Measurements from ENCODE around the gene CR1.
"Not testable (repeated sequence)": the region's sequence is repeated elsewhere in the genome, so short reads cannot be mapped to it uniquely, and the experiment has no call there.

Gene CR1

DNA sequence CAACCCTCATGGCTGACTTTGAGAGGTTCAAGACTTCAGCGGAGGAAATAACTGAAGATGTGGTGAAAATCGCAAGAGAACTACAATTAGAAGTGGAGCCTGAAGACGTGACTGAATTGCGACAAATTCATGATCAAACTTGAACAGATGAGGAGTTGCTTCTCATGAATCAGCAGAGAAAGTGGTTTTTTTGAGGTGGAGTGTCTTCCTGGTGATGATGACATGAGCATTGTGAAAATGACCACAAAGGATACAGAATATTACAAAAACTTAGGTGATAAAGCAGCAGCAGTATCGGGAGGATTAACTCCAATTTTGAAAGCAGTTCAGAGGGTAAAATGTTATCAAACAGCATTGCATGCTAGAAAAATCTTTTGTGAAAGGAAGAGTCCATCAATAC lies 40.3 kb downstream of the CR1 start:
- H3K36me3 ChIP-seq (ENCODE audit: control insufficient read depth, insufficient read depth, low read length); H3K27ac ChIP-seq (ENCODE audit: low read depth, low read length); H3K9ac ChIP-seq (ENCODE audit: low read length); H3K9me3 ChIP-seq (ENCODE audit: control insufficient read depth, insufficient read depth, low read depth, low read length); H3K4me1 ChIP-seq (ENCODE audit: control insufficient read depth, insufficient read depth, low read length); H3K4me3 ChIP-seq (ENCODE audit: low read depth, low read length); H3K27me3 ChIP-seq (ENCODE audit: control insufficient read depth, insufficient read depth, low read length): not testable (repeated sequence)

DNA sequence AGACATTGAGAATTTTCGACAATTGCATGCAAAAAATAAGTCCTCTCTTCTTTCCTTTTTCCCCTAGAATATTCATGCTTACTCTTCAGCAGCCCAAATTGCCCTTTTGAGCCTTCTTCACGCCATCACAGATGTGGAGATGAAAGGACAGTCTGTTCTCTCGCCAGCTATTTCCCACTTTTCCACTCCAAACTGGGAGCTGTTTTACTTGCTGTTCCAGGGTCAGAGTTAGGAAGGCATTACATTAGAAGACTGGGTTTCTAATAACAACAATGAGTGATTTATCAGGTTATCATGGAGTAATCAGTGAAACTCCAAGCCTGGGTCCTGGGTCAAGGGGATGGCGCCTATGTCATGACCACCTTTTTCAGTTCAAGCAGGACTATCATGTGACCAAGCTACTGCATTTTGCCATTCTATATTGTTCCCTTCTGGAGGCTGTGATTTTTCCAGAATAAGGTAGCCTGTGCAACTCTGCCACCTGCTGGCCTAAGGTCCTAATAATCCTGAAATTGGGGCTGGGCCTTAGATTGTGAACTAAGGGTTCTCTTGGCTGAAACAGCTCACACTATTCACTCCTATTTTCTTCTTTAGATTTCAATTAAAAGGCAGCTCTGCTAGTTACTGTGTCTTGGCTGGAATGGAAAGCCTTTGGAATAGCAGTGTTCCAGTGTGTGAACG lies 50.9 kb downstream of the CR1 start:
- H3K4me1 ChIP-seq (ENCODE audit: control insufficient read depth, insufficient read depth, low read length); H3K9me3 ChIP-seq (ENCODE audit: control insufficient read depth, insufficient read depth, low read depth, low read length); H3K36me3 ChIP-seq (ENCODE audit: control insufficient read depth, insufficient read depth, low read length); H3K27me3 ChIP-seq (ENCODE audit: control insufficient read depth, insufficient read depth, low read length); H3K9ac ChIP-seq (ENCODE audit: low read length); H3K4me3 ChIP-seq (ENCODE audit: low read depth, low read length); H3K27ac ChIP-seq (ENCODE audit: low read depth, low read length): not testable (repeated sequence)

DNA sequence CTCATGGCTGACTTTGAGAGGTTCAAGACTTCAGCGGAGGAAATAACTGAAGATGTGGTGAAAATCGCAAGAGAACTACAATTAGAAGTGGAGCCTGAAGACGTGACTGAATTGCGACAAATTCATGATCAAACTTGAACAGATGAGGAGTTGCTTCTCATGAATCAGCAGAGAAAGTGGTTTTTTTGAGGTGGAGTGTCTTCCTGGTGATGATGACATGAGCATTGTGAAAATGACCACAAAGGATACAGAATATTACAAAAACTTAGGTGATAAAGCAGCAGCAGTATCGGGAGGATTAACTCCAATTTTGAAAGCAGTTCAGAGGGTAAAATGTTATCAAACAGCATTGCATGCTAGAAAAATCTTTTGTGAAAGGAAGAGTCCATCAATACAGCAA lies 58.9 kb downstream of the CR1 start:
- not testable (repeated sequence) for H3K27ac ChIP-seq (ENCODE audit: low read depth, low read length); H3K36me3 ChIP-seq (ENCODE audit: control insufficient read depth, insufficient read depth, low read length); H3K9me3 ChIP-seq (ENCODE audit: control insufficient read depth, insufficient read depth, low read depth, low read length); H3K9ac ChIP-seq (ENCODE audit: low read length); H3K4me3 ChIP-seq (ENCODE audit: low read depth, low read length); H3K4me1 ChIP-seq (ENCODE audit: control insufficient read depth, insufficient read depth, low read length); H3K27me3 ChIP-seq (ENCODE audit: control insufficient read depth, insufficient read depth, low read length)

DNA sequence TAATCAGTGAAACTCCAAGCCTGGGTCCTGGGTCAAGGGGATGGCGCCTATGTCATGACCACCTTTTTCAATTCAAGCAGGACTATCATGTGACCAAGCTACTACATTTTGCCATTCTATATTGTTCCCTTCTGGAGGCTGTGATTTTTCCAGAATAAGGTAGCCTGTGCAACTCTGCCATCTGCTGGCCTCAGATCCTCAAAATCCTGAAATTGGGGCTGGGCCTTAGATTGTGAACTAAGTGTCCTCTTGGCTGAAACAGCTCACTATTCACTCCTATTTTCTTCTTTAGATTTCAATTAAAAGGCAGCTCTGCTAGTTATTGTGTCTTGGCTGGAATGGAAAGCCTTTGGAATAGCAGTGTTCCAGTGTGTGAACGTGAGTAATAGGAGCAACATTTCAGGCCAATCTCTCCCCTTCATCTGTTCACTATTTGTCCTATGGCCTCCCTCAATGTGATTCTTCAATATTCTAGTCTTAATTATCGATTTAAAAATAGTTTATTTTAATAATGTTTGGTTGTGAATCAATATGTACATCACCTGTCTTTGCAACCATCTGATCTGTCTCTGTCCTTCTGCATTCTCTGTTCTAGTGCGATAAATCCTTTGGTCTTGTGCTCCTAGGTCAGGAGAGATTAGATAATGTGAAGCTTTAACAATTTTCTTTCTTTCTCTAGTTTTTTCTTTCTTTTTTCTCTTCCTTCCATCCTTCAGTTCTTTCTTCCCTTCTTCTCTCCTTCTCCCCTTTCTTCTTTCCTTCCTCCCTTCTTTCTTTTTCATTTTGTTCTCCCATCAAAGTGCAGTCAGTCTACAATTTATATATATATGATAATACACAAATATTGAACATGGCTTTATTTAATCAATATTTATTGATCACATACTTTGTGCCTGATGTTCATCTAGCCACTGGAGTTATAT lies 69.8 kb downstream of the CR1 start:
- Histone ChIP-seq H3K9me3 (ENCODE audit: control insufficient read depth, insufficient read depth, low read depth, low read length) (no peaks in the 10 kb centered on the region), H3K36me3 (ENCODE audit: control insufficient read depth, insufficient read depth, low read length) (no peaks in the 10 kb centered on the region), H3K4me1 (ENCODE audit: control insufficient read depth, insufficient read depth, low read length) (no peaks in the 10 kb centered on the region), H3K27ac (ENCODE audit: low read depth, low read length) (no peak overlapping the region), H3K4me3 (ENCODE audit: low read depth, low read length) (no peak overlapping the region), H3K9ac (ENCODE audit: low read length) (no peak overlapping the region), H3K27me3 (ENCODE audit: control insufficient read depth, insufficient read depth, low read length) (no peaks in the 10 kb centered on the region)

DNA sequence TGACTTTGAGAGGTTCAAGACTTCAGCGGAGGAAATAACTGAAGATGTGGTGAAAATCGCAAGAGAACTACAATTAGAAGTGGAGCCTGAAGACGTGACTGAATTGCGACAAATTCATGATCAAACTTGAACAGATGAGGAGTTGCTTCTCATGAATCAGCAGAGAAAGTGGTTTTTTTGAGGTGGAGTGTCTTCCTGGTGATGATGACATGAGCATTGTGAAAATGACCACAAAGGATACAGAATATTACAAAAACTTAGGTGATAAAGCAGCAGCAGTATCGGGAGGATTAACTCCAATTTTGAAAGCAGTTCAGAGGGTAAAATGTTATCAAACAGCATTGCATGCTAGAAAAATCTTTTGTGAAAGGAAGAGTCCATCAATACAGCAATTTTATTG lies 76.0 kb downstream of the CR1 start:
- not testable (repeated sequence) for H3K4me1 ChIP-seq (ENCODE audit: control insufficient read depth, insufficient read depth, low read length); H3K36me3 ChIP-seq (ENCODE audit: control insufficient read depth, insufficient read depth, low read length); H3K4me3 ChIP-seq (ENCODE audit: low read depth, low read length); H3K9ac ChIP-seq (ENCODE audit: low read length); H3K9me3 ChIP-seq (ENCODE audit: control insufficient read depth, insufficient read depth, low read depth, low read length); H3K27me3 ChIP-seq (ENCODE audit: control insufficient read depth, insufficient read depth, low read length); H3K27ac ChIP-seq (ENCODE audit: low read depth, low read length)

DNA sequence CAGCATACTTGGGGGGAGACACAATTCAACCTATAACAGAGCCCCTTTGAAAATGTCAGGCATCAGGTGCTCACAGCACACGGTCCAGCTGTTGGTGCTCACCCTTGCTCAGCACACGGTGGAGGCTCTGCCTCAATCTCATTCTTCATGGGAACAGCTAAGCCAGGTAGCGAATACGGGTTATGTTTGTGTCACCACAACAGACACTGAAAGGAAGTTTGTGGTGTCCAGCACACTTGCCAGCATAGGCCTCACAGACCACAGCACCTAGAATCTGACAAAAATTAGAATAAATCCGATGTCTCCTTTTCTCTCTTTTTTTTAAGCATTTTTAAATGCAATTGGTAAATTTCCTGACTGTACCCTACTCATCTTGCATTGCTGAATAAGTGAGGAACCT lies 77.1 kb downstream of the CR1 start:
- not testable (repeated sequence) for H3K9me3 ChIP-seq (ENCODE audit: control insufficient read depth, insufficient read depth, low read depth, low read length); H3K9ac ChIP-seq (ENCODE audit: low read length); H3K4me1 ChIP-seq (ENCODE audit: control insufficient read depth, insufficient read depth, low read length); H3K4me3 ChIP-seq (ENCODE audit: low read depth, low read length); H3K27me3 ChIP-seq (ENCODE audit: control insufficient read depth, insufficient read depth, low read length); H3K27ac ChIP-seq (ENCODE audit: low read depth, low read length); H3K36me3 ChIP-seq (ENCODE audit: control insufficient read depth, insufficient read depth, low read length)

DNA sequence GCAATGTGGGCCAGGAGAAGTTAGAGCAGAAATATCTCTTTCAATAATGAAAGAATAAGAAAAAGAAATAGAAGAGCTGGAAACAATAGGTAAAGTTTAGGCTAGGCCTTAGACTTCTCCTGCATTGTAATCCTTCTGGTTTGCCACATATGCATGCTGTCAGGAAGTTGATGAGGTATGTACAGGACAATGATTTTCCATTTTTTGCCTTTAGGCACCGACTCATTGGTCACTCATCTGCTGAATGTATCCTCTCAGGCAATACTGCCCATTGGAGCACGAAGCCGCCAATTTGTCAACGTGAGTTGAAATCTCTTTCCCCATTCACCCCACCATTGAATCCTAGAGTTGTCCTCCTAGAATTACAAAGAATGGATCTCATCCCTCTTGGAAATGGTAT lies 79.4 kb downstream of the CR1 start:
- not testable (repeated sequence) for H3K4me3 ChIP-seq (ENCODE audit: low read depth, low read length); H3K27ac ChIP-seq (ENCODE audit: low read depth, low read length); H3K36me3 ChIP-seq (ENCODE audit: control insufficient read depth, insufficient read depth, low read length); H3K9ac ChIP-seq (ENCODE audit: low read length); H3K27me3 ChIP-seq (ENCODE audit: control insufficient read depth, insufficient read depth, low read length); H3K9me3 ChIP-seq (ENCODE audit: control insufficient read depth, insufficient read depth, low read depth, low read length)
- H3K4me1 ChIP-seq (ENCODE audit: control insufficient read depth, insufficient read depth, low read length): peaks cover 11% of the 10 kb centered on the region; the same call in 1 of the 2 replicates

DNA sequence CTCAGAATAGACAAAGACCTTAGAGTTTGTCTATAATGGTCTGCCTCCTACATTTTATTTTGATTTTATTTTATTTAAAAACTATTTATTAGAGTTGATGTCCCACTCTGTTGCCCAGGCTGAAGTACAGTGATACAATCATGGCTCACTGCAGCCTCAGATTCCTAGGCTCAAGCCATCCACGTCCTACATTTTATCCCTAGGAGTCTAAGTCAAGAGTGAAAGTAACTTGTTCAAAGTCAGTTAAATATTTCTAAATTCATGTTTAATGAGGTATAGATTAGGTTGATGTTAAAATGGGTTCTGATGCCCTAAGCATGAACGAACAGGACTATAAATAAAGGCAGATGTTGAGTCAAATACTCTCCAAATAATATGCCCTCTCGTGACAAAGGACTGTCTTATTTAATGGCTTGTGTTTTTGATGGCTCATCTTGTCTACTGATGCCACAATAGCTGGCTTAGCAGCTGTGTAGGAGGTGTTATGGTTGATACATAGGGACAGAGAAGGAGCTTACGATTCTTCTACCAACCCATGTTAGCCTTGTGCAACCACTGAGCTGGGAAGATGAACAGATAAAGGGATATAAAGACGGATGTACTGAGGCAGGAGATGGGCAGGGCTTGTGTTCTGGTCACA lies 83.0 kb downstream of the CR1 start:
- Histone ChIP-seq H3K4me1 (ENCODE audit: control insufficient read depth, insufficient read depth, low read length) (peaks cover 17% of the 10 kb centered on the region), H3K9me3 (ENCODE audit: control insufficient read depth, insufficient read depth, low read depth, low read length) (no peaks in the 10 kb centered on the region; the same call in 1 of the 2 replicates), H3K27ac (ENCODE audit: low read depth, low read length) (no peak overlapping the region), H3K4me3 (ENCODE audit: low read depth, low read length) (no peak overlapping the region), H3K36me3 (ENCODE audit: control insufficient read depth, insufficient read depth, low read length) (no peaks in the 10 kb centered on the region), H3K9ac (ENCODE audit: low read length) (no peak overlapping the region), H3K27me3 (ENCODE audit: control insufficient read depth, insufficient read depth, low read length) (no peaks in the 10 kb centered on the region)

DNA sequence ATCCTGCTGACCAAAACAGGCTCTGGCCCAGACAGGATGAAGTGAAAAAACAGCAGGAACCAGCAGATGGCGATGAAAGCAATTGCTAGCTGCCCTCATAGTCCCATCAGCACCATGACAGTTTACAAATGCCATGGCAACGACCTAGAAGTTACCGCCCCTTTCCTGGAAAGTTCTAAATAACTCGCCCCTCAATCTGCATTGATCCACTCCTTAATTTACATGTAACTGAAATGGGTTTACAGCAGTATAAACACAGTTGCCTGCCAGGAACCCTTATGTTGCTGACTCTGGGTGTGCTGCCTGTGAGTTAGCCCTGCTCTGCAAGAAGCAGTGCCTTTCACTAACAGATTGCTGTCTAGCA lies 83.5 kb downstream of the CR1 start:
- Histone ChIP-seq H3K27ac (ENCODE audit: low read depth, low read length) (no peak overlapping the region), H3K36me3 (ENCODE audit: control insufficient read depth, insufficient read depth, low read length) (no peaks in the 10 kb centered on the region), H3K9me3 (ENCODE audit: control insufficient read depth, insufficient read depth, low read depth, low read length) (no peaks in the 10 kb centered on the region; the same call in 1 of the 2 replicates), H3K4me1 (ENCODE audit: control insufficient read depth, insufficient read depth, low read length) (peaks cover 17% of the 10 kb centered on the region), H3K27me3 (ENCODE audit: control insufficient read depth, insufficient read depth, low read length) (no peaks in the 10 kb centered on the region), H3K4me3 (ENCODE audit: low read depth, low read length) (no peak overlapping the region), H3K9ac (ENCODE audit: low read length) (no peak overlapping the region)

DNA sequence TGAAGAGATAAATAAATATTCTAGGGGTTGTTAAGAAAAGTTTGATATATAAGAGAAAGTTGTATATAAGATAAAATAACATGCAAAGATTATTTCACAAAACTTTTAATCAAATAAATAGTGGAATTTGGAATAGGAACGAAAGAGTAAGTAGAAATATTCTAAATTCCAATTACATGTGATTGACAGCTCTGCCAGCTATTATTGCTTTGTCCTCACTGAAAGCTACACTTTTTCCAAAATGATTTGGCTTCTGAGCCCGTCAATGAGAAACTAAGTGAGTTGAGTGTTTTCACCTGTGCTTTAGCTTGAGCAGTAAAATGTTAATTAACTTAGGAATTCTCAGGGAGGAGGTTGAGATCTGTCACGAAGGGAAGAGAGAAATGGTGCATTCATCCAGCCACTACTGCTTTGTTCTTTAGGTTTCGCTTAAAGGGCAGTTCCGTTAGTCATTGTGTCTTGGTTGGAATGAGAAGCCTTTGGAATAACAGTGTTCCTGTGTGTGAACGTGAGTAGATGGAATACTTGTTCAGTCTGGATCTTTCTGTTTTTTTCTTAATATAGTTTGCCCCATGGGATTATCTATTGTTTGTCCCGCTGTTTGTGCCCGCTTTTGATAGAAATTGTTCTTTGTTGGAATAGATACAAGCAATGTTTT lies 85.7 kb downstream of the CR1 start:
- Histone ChIP-seq H3K36me3 (ENCODE audit: control insufficient read depth, insufficient read depth, low read length) (no peaks in the 10 kb centered on the region), H3K9ac (ENCODE audit: low read length) (no peak overlapping the region), H3K27me3 (ENCODE audit: control insufficient read depth, insufficient read depth, low read length) (no peaks in the 10 kb centered on the region), H3K4me3 (ENCODE audit: low read depth, low read length) (no peak overlapping the region), H3K9me3 (ENCODE audit: control insufficient read depth, insufficient read depth, low read depth, low read length) (no peaks in the 10 kb centered on the region; the same call in 1 of the 2 replicates), H3K4me1 (ENCODE audit: control insufficient read depth, insufficient read depth, low read length) (peaks cover 17% of the 10 kb centered on the region), H3K27ac (ENCODE audit: low read depth, low read length) (no peak overlapping the region)

DNA sequence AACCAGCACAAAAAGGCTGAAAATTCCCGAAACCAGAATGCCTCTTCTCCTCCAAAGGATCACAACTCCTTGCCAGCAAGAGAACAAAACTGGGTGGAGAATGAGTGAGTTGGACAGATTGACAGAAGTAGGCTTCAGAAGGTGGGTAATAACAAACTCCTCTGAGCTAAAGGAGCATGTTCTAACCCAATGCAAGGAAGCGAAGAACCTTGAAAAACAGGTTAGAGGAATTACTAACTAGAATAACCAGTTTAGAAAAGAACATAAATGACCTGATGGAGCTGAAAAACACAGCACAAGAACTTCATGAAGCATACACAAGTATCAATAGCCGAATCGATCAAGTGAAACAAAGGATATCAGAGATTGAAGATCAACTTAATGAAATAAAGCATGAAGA lies 93.5 kb downstream of the CR1 start:
- H3K4me1 ChIP-seq (ENCODE audit: control insufficient read depth, insufficient read depth, low read length); H3K36me3 ChIP-seq (ENCODE audit: control insufficient read depth, insufficient read depth, low read length); H3K9ac ChIP-seq (ENCODE audit: low read length); H3K9me3 ChIP-seq (ENCODE audit: control insufficient read depth, insufficient read depth, low read depth, low read length); H3K27me3 ChIP-seq (ENCODE audit: control insufficient read depth, insufficient read depth, low read length); H3K4me3 ChIP-seq (ENCODE audit: low read depth, low read length); H3K27ac ChIP-seq (ENCODE audit: low read depth, low read length): not testable (repeated sequence)
